ENCODE data around the gene STX2.

STX2 gene

GRCh38 chr12:130860311-130860710, 21.3 kb upstream of the STX2 start:
- Mint-ChIP-seq H3K27me3 (ENCODE audit: low read depth, poor library complexity) (peaks cover 7% of the 10 kb centered on the region), H3K4me3 (no peak overlapping the region), H3K9me3 (peaks cover 24% of the 10 kb centered on the region), H3K36me3 (ENCODE audit: low read depth) (peaks cover 4% of the 10 kb centered on the region), H3K27ac (no peak overlapping the region), H3K4me1 (peaks cover 4% of the 10 kb centered on the region)
- no peak for TF ChIP-seq CTCF (IDR thresholded peaks at IDR 0.05)
- no peak for DNase-seq

GRCh38 chr12:130859161-130859560, 20.1 kb upstream of the STX2 start:
- Mint-ChIP-seq H3K27me3 (ENCODE audit: low read depth, poor library complexity) (peaks cover 15% of the 10 kb centered on the region), H3K27ac (no peak overlapping the region), H3K4me3 (no peak overlapping the region), H3K36me3 (ENCODE audit: low read depth) (peaks cover 4% of the 10 kb centered on the region), H3K4me1 (peaks cover 4% of the 10 kb centered on the region), H3K9me3 (peaks cover 25% of the 10 kb centered on the region)
- TF ChIP-seq CTCF (IDR thresholded peaks at IDR 0.05) = no peak
- no peak for DNase-seq

- no peak overlapping the region for H3K27ac Mint-ChIP-seq
- H3K36me3 Mint-ChIP-seq (ENCODE audit: low read depth) = peaks cover 4% of the 10 kb centered on the region
- H3K27me3 Mint-ChIP-seq (ENCODE audit: low read depth, poor library complexity) = peaks cover 26% of the 10 kb centered on the region
- peaks cover 4% of the 10 kb centered on the region for H3K4me1 Mint-ChIP-seq
- DNase-seq = no peak
- H3K4me3 Mint-ChIP-seq = no peak overlapping the region
- TF ChIP-seq CTCF (IDR thresholded peaks at IDR 0.05) = no peak
- H3K9me3 Mint-ChIP-seq = peaks cover 25% of the 10 kb centered on the region
These were observed 19.0 kb upstream of the STX2 start for GRCh38 chr12:130858084-130858483.

GRCh38 chr12:130856088-130856487, 17.0 kb upstream of the STX2 start:
- Mint-ChIP-seq H3K36me3 (ENCODE audit: low read depth) (no peaks in the 10 kb centered on the region), H3K27ac (no peak overlapping the region), H3K9me3 (peaks cover 21% of the 10 kb centered on the region), H3K27me3 (ENCODE audit: low read depth, poor library complexity) (peaks cover 32% of the 10 kb centered on the region), H3K4me3 (no peak overlapping the region), H3K4me1 (no peaks in the 10 kb centered on the region)
- no peak for DNase-seq
- no peak for TF ChIP-seq CTCF (IDR thresholded peaks at IDR 0.05)

GRCh38 chr12:130850418-130851021, 11.5 kb upstream of the STX2 start:
- Mint-ChIP-seq H3K36me3 (ENCODE audit: low read depth) (no peaks in the 10 kb centered on the region), H3K27ac (peak overlapping the region; percentile 20), H3K9me3 (peaks cover 12% of the 10 kb centered on the region), H3K4me1 (peaks cover 24% of the 10 kb centered on the region), H3K4me3 (no peak overlapping the region), H3K27me3 (ENCODE audit: low read depth, poor library complexity) (peaks cover 33% of the 10 kb centered on the region)
- no peak for TF ChIP-seq CTCF (IDR thresholded peaks at IDR 0.05)
- no peak for DNase-seq

Data from nephron progenitor cell (in vitro differentiated cells).